OCI-LY3 (cell line): Measurements from ENCODE around the gene TSPAN12.
"Not testable (repeated sequence)": the region's sequence is repeated elsewhere in the genome, so short reads cannot be mapped to it uniquely, and the experiment has no call there.

Experiments
- EZH2phosphoT487 ChIP-seq: fragments of 200-600 bp; shearing (Covaris generic); IDR thresholded peaks from 2 replicates; pipeline ENCODE4 v1.6.1; 2018; ENCODE audit warnings: antibody characterized with exemption, mixed run types, low read depth
- TF ChIP-seq, protein P1 (sequence below): fragments of 200-600, 300-600 bp; sonication (generic); IDR thresholded peaks from 2 replicates; pipeline ENCODE4 v1.5.1; 2014; ENCODE audit warnings: antibody characterized with exemption, low read length, low read depth

DNA sequence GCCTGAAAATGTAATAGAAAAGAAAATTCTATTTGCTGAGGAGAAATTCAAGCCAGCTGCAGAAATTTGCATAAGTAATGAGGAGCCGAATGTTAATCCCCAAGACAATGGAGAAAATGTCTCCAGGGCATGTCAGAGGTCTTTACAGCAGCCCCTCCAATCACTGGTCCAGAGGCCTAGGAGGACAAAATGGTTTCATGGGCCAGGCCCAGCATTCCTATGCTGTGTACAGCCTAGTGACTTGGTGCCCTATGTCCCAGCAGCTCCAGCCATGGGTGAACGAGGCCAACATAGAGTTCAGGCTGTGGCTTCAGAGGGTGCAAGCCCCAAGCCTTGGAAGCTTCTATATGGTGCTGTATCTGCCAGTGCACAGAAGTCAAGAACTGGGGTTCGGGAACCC, 37.3 kb upstream of the TSPAN12 start:
- TF ChIP-seq, protein P1, sequence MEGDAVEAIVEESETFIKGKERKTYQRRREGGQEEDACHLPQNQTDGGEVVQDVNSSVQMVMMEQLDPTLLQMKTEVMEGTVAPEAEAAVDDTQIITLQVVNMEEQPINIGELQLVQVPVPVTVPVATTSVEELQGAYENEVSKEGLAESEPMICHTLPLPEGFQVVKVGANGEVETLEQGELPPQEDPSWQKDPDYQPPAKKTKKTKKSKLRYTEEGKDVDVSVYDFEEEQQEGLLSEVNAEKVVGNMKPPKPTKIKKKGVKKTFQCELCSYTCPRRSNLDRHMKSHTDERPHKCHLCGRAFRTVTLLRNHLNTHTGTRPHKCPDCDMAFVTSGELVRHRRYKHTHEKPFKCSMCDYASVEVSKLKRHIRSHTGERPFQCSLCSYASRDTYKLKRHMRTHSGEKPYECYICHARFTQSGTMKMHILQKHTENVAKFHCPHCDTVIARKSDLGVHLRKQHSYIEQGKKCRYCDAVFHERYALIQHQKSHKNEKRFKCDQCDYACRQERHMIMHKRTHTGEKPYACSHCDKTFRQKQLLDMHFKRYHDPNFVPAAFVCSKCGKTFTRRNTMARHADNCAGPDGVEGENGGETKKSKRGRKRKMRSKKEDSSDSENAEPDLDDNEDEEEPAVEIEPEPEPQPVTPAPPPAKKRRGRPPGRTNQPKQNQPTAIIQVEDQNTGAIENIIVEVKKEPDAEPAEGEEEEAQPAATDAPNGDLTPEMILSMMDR: not testable (repeated sequence)
- TF ChIP-seq EZH2phosphoT487: not testable (repeated sequence)
